ENCODE measurements around the gene KRTCAP3. TPM values are rescaled to one million over a fixed set of nuclear protein-coding genes. Genes with fewer than 3 reads are reported as not detected.

The KRTCAP3 gene
- total RNA-seq, 1 donor from 2014 or later: 26.0 TPM

GRCh38 chr2:27441226-27441926 is 805 bp upstream of the KRTCAP3 start:
- ATAC-seq: no peak

GRCh38 chr2:27442920-27443282 is 720 bp downstream of the KRTCAP3 start:
- ATAC-seq: peak; percentile 27

GRCh38 chr2:27445155-27445554 is 3.0 kb downstream of the KRTCAP3 start:
- ATAC-seq: no peak

- no peak for ATAC-seq
Observed at GRCh38 chr2:27445615-27446014, 3.4 kb downstream of the KRTCAP3 start.

- ATAC-seq: peak; percentile 88
Observed at GRCh38 chr2:27446057-27446456, 3.9 kb downstream of the KRTCAP3 start.

GRCh38 chr2:27448381-27448780 is 6.2 kb downstream of the KRTCAP3 start:
- ATAC-seq: peak; percentile 43

- ATAC-seq: no peak
Observed at GRCh38 chr2:27451095-27451494, 8.9 kb downstream of the KRTCAP3 start.

GRCh38 chr2:27453968-27454367 is 11.8 kb downstream of the KRTCAP3 start:
- no peak for ATAC-seq

GRCh38 chr2:27461118-27461517 is 18.9 kb downstream of the KRTCAP3 start:
- ATAC-seq: no peak

GRCh38 chr2:27464443-27464842 is 22.3 kb downstream of the KRTCAP3 start:
- ATAC-seq: no peak

- ATAC-seq: no peak
Observed at GRCh38 chr2:27471961-27472360, 29.8 kb downstream of the KRTCAP3 start.

- no peak for ATAC-seq
Observed at GRCh38 chr2:27485496-27485895, 43.3 kb downstream of the KRTCAP3 start.

GRCh38 chr2:27489118-27489497 is 46.9 kb downstream of the KRTCAP3 start:
- peak; percentile 3 for ATAC-seq

- ATAC-seq: peak; percentile 99
Observed at GRCh38 chr2:27489498-27490397, 47.6 kb downstream of the KRTCAP3 start, which contains the start of gene IFT172. TSS of gene IFT172 (minus strand) at chr2:27489743. CDS start at chr2:27489653, 90 bp downstream.

- ATAC-seq: no peak
Observed at GRCh38 chr2:27492557-27492956, 50.4 kb downstream of the KRTCAP3 start.

- ATAC-seq: no peak
Observed at GRCh38 chr2:27493948-27494283, 51.7 kb downstream of the KRTCAP3 start.

Other genes starting within 250 kb of the KRTCAP3 start
- gene ATRAID, start 230.3 kb upstream of the KRTCAP3 start, total RNA-seq: 75.0 TPM
- gene SLC5A6, start 230.1 kb upstream of the KRTCAP3 start, total RNA-seq: 15.6 TPM
- 26.7 TPM for gene CAD, start 225.0 kb upstream of the KRTCAP3 start, total RNA-seq
- not detected for gene SLC30A3, start 179.3 kb upstream of the KRTCAP3 start, total RNA-seq
- not detected for gene DNAJC5G, start 166.9 kb upstream of the KRTCAP3 start, total RNA-seq
- gene TRIM54, start 160.0 kb upstream of the KRTCAP3 start, total RNA-seq: 0.16 TPM
- gene UCN, start 133.9 kb upstream of the KRTCAP3 start, total RNA-seq: 0.56 TPM
- gene MPV17, start 119.3 kb upstream of the KRTCAP3 start, total RNA-seq: 42.7 TPM
- 50.8 TPM for gene GTF3C2, start 85.6 kb upstream of the KRTCAP3 start, total RNA-seq
- gene EIF2B4, start 72.0 kb upstream of the KRTCAP3 start, total RNA-seq: 29.2 TPM
- 62.1 TPM for gene SNX17, start 71.8 kb upstream of the KRTCAP3 start, total RNA-seq
- 11.4 TPM for gene ZNF513, start 61.6 kb upstream of the KRTCAP3 start, total RNA-seq
- gene PPM1G, start 32.8 kb upstream of the KRTCAP3 start, total RNA-seq: 57.3 TPM
- 86.6 TPM for gene NRBP1, start 13.8 kb upstream of the KRTCAP3 start, total RNA-seq
- gene IFT172, start 47.4 kb downstream of the KRTCAP3 start, total RNA-seq: 10.3 TPM
- gene FNDC4, start 52.8 kb downstream of the KRTCAP3 start, total RNA-seq: 8.5 TPM
- 0.84 TPM for gene GCKR, start 54.5 kb downstream of the KRTCAP3 start, total RNA-seq
- 9.2 TPM for gene ZNF512, start 140.7 kb downstream of the KRTCAP3 start, total RNA-seq
- gene CCDC121, start 186.6 kb downstream of the KRTCAP3 start, total RNA-seq: 1.3 TPM
- 26.5 TPM for gene GPN1, start 186.7 kb downstream of the KRTCAP3 start, total RNA-seq
- 11.7 TPM for gene SUPT7L, start 221.2 kb downstream of the KRTCAP3 start, total RNA-seq
- 13.3 TPM for gene SLC4A1AP, start 221.5 kb downstream of the KRTCAP3 start, total RNA-seq

Data from esophagus mucosa (tissue), 1 donor.